Measurements from ENCODE around the gene LRSAM1. TPM values are rescaled to one million over a fixed set of nuclear protein-coding genes. Genes with fewer than 3 reads are reported as not detected.
A peak's percentile ranks its signal among the peaks of the same experiment; 100 is the strongest.

LRSAM1 gene
- total RNA-seq (2021; fragmentation: NEBNext Ultra II Directional; extraction: Animal tissue kit (Norgen Biotek cat#: 25700)): 18.3 and 18.8 TPM in 2 replicates
- polyA plus RNA-seq (2011; rRNA removed): 9.7 and 16.2 TPM in 2 replicates
- polyA plus RNA-seq (2011; cell fraction: cytosol; rRNA removed): 14.4 TPM
- polyA plus RNA-seq (2011; cell fraction: nucleus; rRNA removed): 38.1 TPM
- polyA plus RNA-seq (2012, experiment 1 of 2): 13.0 to 19.6 TPM (median 17.2 TPM) in 4 replicates
- 17.2 TPM for polyA plus RNA-seq (2012, experiment 2 of 2)
- 10.1 TPM for polyA plus RNA-seq (2013, experiment 1 of 2)
- polyA plus RNA-seq (2013, experiment 2 of 2): 9.4 TPM
- 9.7 and 10.9 TPM in 2 replicates for polyA minus RNA-seq (2011; rRNA and poly(A)+ RNA removed)
- 12.3 TPM for polyA minus RNA-seq (2011; cell fraction: cytosol; rRNA and poly(A)+ RNA removed)
- 21.2 TPM for polyA minus RNA-seq (2011; cell fraction: nucleus; rRNA and poly(A)+ RNA removed)
- long read RNA-seq, experiment 1, partial matches to known transcripts: 13 of 17 reads
- long read RNA-seq, experiment 1, other reads (novel, unspliced or antisense): 4 of 17 reads
- long read RNA-seq, experiment 2, partial matches to known transcripts: 1 of 4 reads
- long read RNA-seq, experiment 2, other reads (novel, unspliced or antisense): 1 of 4 reads

DNA sequence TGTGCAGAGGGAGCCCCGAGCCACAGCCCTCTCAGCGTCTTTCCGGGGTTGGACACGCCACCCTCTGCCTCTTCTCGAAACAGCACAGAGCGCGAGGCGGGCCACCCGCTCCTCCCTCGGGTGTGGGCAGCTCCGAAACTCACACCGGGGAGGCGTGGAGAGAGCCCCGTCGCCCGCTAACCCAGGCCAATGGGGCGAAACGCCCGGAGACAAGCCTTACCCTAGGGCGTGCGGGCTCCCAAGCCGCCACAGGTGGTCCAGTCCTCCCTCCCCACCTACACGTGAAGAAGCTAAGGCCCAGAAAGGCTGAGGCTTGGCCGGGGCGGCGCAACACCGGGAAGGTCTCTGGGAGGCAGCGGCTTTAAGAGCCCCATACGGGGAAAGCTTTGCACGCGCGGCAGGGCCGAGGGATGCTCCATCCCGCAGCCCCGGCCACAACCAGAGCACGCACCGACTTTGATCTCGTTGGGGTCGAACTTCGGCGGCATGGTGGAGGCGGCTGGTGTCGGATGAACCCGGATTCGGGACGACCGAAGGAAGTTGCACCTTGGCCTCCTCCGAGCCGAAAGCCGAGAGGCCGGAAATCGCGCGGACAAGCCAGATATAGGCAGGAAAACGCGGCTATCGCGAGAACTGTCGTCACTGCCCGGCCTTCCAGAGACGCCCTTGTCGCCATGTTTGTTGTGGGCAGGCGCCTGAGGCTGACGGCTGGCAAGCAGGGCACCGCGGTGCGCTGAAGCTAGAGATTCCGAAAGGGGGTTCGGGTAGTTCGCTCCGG lies at the start of gene LRSAM1, which contains the start of gene RPL12:
LRSAM1 (plus strand) TSS at position 681 of the 778 bp plus-strand sequence. CDS start 3,018 bp downstream, outside the sequence.
RPL12 (minus strand) TSS at position 577 of the 778 bp plus-strand sequence; CDS start at position 488, 89 bp downstream.
- peaks cover 19% of the 10 kb centered on the region for H3K23me2 ChIP-seq (ENCODE audit: low read depth, low read length)
- TF ChIP-seq, protein P1, sequence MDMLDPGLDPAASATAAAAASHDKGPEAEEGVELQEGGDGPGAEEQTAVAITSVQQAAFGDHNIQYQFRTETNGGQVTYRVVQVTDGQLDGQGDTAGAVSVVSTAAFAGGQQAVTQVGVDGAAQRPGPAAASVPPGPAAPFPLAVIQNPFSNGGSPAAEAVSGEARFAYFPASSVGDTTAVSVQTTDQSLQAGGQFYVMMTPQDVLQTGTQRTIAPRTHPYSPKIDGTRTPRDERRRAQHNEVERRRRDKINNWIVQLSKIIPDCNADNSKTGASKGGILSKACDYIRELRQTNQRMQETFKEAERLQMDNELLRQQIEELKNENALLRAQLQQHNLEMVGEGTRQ (IDR thresholded peaks at IDR 0.05; ENCODE audit: low read length): no peak
- TF ChIP-seq SAP30 (IDR thresholded peaks at IDR 0.05; ENCODE audit: insufficient read depth, insufficient replicate concordance, low read length) (peak; percentile 35), SP2 (IDR thresholded peaks at IDR 0.05; ENCODE audit: low read length) (no peak)
- TF ChIP-seq, protein P2, sequence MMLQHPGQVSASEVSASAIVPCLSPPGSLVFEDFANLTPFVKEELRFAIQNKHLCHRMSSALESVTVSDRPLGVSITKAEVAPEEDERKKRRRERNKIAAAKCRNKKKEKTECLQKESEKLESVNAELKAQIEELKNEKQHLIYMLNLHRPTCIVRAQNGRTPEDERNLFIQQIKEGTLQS (IDR thresholded peaks at IDR 0.05; ENCODE audit: insufficient read depth, low read depth, low read length): no peak
- TF ChIP-seq, protein P3, sequence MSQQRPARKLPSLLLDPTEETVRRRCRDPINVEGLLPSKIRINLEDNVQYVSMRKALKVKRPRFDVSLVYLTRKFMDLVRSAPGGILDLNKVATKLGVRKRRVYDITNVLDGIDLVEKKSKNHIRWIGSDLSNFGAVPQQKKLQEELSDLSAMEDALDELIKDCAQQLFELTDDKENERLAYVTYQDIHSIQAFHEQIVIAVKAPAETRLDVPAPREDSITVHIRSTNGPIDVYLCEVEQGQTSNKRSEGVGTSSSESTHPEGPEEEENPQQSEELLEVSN (IDR thresholded peaks at IDR 0.05): peak; percentile 43; the same call in 1 of the 2 replicates

More for the DNA sequence above, at the start of gene LRSAM1, which contains the start of gene RPL12:
- H3K36me3 ChIP-seq (ENCODE audit: control insufficient read depth in 2 of 4, insufficient read depth in 4 of 4, low read length in 3 of 4): peaks cover 36 to 51% (median 42%) of the 10 kb centered on the region in 4 experiments
- peak within 1 kb of the TSS; percentile 58 for H2BK120ac ChIP-seq (replicated peaks; ENCODE audit: low read depth, low read length)
- FAIRE-seq: no peak
- peaks cover 7% of the 10 kb centered on the region; the same call in 1 of the 2 replicates for H3K79me1 ChIP-seq (ENCODE audit: low read depth, low read length)
- CTCF ChIA-PET (ENCODE audit: partially characterized antibody): interaction anchor here (0.7 kb wide), 1 partner anchor 591 kb away, joined by 3 read pairs; no protein-coding TSS in a partner anchor
- peak within 1 kb of the TSS; percentile 27 for H3K14ac ChIP-seq (ENCODE audit: insufficient read length)
- H2BK15ac ChIP-seq (ENCODE audit: low read length): peak within 1 kb of the TSS; percentile 9; the same call in 1 of the 2 replicates
- peaks cover 17 to 38% of the 10 kb centered on the region in 2 experiments for H3K79me2 ChIP-seq (ENCODE audit: control insufficient read depth in 1 of 2, insufficient read depth in 2 of 2, low read length in 2 of 2)
- no peaks in the 10 kb centered on the region for H3K27me3 ChIP-seq (replicated peaks in 1 of 4; ENCODE audit: control insufficient read depth in 3 of 4, extremely low read depth in 1 of 4, insufficient read depth in 3 of 4, low read length in 3 of 4)
- H3K18ac ChIP-seq (ENCODE audit: extremely low read depth, low read length): peak within 1 kb of the TSS; percentile 92
- H2BK20ac ChIP-seq (ENCODE audit: low read length): no peak within 1 kb of the TSS
- peak within 1 kb of the TSS; percentile 97 for H4K8ac ChIP-seq (ENCODE audit: extremely low read depth, insufficient read depth, low read length)
- 0 out of 2 replicates have a peak within 1 kb of the TSS, but pooled peaks have one; percentile 29 for H2BK12ac ChIP-seq (ENCODE audit: low read depth, low read length)
- H3K23ac ChIP-seq (ENCODE audit: insufficient read length): peak within 1 kb of the TSS; percentile 5
- no peaks in the 10 kb centered on the region for H3K9me3 ChIP-seq (ENCODE audit: insufficient read depth in 2 of 2, low read depth in 1 of 2, low read length in 1 of 2)
- peak within 1 kb of the TSS; percentile 86 for H3K27ac ChIP-seq (ENCODE audit: low read depth, low read length)
- H3K4ac ChIP-seq (replicated peaks; ENCODE audit: insufficient read length, low read depth, low read length): peak within 1 kb of the TSS; percentile 91
- peaks cover 0 to 6% (median 4%) of the 10 kb centered on the region in 4 experiments; a peak in 4 of 7 replicates for H3K4me1 ChIP-seq (replicated peaks in 1 of 4; ENCODE audit: control insufficient read depth in 3 of 4, insufficient read depth in 4 of 4, low read length in 3 of 4)
- H2AFZ ChIP-seq (ENCODE audit: low read length): peak within 1 kb of the TSS; percentile 57; the same call in 1 of the 2 replicates
- H4K91ac ChIP-seq (replicated peaks; ENCODE audit: insufficient read length, low read length): peak within 1 kb of the TSS; percentile 54
- DNase-seq (ENCODE audit: low read depth in 1 of 2, low spot score in 2 of 2): peak; percentile 91 to 100
- POLR2A ChIA-PET (ENCODE audit: partially characterized antibody): interaction anchor here (0.5 to 9.0 kb wide), 74 partner anchors 10 to 431 kb away, joined by 3 to 125 read pairs (median 4); partner anchors contain the start of genes PTRH1, SLC2A8, TOR2A and TTC16
- H2AK5ac ChIP-seq (ENCODE audit: low read depth, low read length): no peak within 1 kb of the TSS; the same call in 1 of the 2 replicates
- H3K56ac ChIP-seq (replicated peaks; ENCODE audit: insufficient read length, low read depth, low read length): peak within 1 kb of the TSS; percentile 90
- 1% methylated on average over 56 of the region's 71 CpGs; no CpG with 5 or more reads in 1 of the 2 experiments for WGBS, 2 experiments (ENCODE audit: extremely low coverage in 1 of 2, insufficient coverage in 1 of 2, insufficient read length in 1 of 2, insufficient replicate concordance in 2 of 2, low coverage in 1 of 2, low lambda C conversion rate in 2 of 2, missing lambda C conversion rate in 1 of 2)
- H3K4me3 ChIP-seq (ENCODE audit: extremely low read depth in 1 of 4, insufficient read depth in 2 of 4, low read depth in 3 of 4, low read length in 4 of 4): peak within 1 kb of the TSS; percentile 85 to 99 (median 88)
- H3K9ac ChIP-seq (replicated peaks in 1 of 4; ENCODE audit: extremely low read depth in 1 of 4, low read depth in 3 of 4, low read length in 3 of 4): peak within 1 kb of the TSS; percentile 92 to 99 (median 98)
- peak within 1 kb of the TSS; percentile 95 to 100 for H3K4me2 ChIP-seq (ENCODE audit: insufficient read depth in 1 of 2, low read depth in 2 of 2, low read length in 2 of 2)
- H4K5ac ChIP-seq (ENCODE audit: insufficient read length, low read depth, low read length): peak within 1 kb of the TSS; percentile 95
- peaks cover 20 to 29% of the 10 kb centered on the region in 2 experiments for H4K20me1 ChIP-seq (replicated peaks in 1 of 2; ENCODE audit: control insufficient read depth in 1 of 2, insufficient read depth in 2 of 2, low read length in 2 of 2)
- H2BK5ac ChIP-seq (ENCODE audit: low read depth, low read length): peak within 1 kb of the TSS; percentile 94

All from H1 (cell line).